ENCODE results near the gene CLSTN3. TPM values are rescaled to one million over a fixed set of nuclear protein-coding genes. Genes with fewer than 3 reads are reported as not detected.
A peak's percentile ranks its signal among the peaks of the same experiment; 100 is the strongest.
"Not testable (repeated sequence)": the region's sequence is repeated elsewhere in the genome, so short reads cannot be mapped to it uniquely, and the experiment has no call there.

CLSTN3 gene
- total RNA-seq, 2 donors from 2014 or later = 36.8 to 57.0 TPM

GRCh38 chr12:7100239-7100638 is 29.9 kb upstream of the CLSTN3 start:
- DNase-seq (ENCODE audit: low spot score in 2 of 2) (no peak), ATAC-seq (no peak)
- Mint-ChIP-seq H3K27ac (no peak overlapping the region), H3K9me3 (no peaks in the 10 kb centered on the region), H3K36me3 (peaks cover 1 to 8% of the 10 kb centered on the region in 2 donors)

DNA sequence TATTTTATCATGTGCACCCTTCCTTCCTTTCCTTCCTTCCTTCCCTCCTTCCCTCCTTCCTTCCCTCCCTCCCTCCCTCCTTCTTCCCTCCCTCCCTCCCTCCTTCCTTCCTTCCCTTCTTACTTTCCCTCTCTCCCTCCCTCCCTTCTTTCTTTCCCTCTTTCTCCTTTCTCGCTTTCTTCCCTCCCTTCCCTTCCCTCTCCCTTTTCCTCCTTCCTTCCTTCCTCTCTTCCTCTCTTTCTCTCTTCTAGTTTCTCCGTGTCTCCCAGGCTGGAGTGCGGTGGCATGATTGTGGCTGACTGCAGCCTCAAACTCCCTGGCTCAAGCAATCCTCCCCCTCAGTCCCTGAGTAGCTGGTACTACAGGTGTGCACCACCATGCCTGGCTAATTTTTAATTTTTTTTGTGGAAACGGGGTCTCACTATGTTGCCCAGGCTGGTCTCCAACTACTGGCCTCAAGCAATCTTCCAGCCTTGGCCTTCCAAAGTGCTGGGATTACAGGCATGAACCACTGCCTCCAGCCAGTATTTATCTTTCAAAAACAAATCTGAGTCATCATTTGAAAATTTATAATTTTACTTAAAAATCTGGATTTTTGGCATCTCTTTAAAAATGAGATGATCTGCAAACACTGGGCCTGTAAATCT is 29.0 kb upstream of the CLSTN3 start:
- peak overlapping the region; percentile 19 to 25 for H3K27ac Mint-ChIP-seq
- H3K9me3 Mint-ChIP-seq = peaks cover 6 to 8% of the 10 kb centered on the region in 2 donors
- peaks cover 10 to 17% of the 10 kb centered on the region in 2 donors for H3K36me3 Mint-ChIP-seq
- ATAC-seq (no peak), DNase-seq (ENCODE audit: low spot score in 2 of 2) (peak in 1 of 2 donors; percentile 14)

GRCh38 chr12:7101694-7102131 is 28.5 kb upstream of the CLSTN3 start:
- peaks cover 10 to 11% of the 10 kb centered on the region in 2 donors for H3K9me3 Mint-ChIP-seq
- ATAC-seq (no peak), DNase-seq (ENCODE audit: low spot score in 2 of 2) (peak in 1 of 2 donors; percentile 28)
- H3K36me3 Mint-ChIP-seq = peaks cover 15 to 22% of the 10 kb centered on the region in 2 donors
- H3K27ac Mint-ChIP-seq = peak overlapping the region; percentile 19 to 25

DNA sequence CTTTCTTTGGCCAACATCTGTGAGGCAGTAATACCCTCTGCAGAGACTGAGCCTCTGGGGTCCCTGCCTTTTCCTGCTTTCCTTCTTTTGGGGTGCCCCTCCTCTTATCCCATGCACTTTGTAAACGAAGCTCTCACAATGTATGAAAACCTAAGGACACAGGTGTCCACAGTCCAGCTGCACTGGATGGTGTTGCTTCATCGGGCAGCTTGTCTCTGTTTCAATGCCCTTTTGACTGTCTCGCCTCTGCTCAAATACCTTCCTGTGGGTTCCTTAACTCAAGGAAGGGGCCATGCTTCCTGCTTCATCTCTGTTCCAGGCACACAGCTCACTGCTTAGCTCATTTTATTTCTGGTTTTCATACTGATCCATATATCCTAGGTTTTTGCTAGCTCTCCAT is 27.6 kb upstream of the CLSTN3 start:
- DNase-seq (ENCODE audit: low spot score in 2 of 2) (peak in 1 of 2 donors; percentile 14), ATAC-seq (no peak)
- peaks cover 10 to 11% of the 10 kb centered on the region in 2 donors for H3K9me3 Mint-ChIP-seq
- H3K36me3 Mint-ChIP-seq = peaks cover 15 to 27% of the 10 kb centered on the region in 2 donors
- H3K27ac Mint-ChIP-seq = peak overlapping the region in 1 of 2 donors; percentile 1

DNA sequence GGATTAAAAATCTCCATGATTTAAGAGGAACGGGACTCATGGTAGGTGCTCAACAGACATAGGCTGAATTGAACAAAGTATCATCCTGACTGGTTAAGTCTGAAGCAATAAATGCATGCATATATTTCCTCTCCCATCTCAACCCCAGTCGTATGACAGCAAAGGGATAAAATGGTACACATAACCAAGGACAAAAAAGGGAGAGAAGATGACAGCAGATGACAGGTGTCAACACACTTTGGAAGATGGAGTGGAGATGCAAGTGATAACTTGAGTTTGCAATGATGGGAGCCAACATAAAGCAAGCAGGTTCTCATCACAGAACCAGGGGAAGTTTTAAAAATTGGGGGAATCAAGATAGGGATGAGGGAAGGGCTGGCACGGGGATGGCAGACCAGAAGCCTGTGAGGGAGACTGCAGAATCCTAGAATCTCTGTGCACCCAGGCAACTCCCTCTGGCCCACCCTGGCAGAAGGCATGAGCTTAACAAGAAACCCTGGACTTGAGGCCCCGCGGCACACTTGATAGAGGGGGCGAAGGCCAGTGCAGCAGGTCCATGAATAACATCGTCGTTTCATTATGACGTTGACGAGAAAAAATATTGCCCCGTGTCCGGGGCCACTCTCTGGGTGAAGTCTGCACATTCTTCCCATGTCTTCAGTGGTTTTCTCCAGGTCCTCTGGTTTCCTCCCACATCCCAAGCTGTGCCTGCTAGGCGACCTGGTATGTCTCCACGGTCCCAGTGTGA is 26.2 kb upstream of the CLSTN3 start:
- peaks cover 15 to 35% of the 10 kb centered on the region in 2 donors for H3K36me3 Mint-ChIP-seq
- H3K9me3 Mint-ChIP-seq = peaks cover 10 to 11% of the 10 kb centered on the region in 2 donors
- peak in 1 of 2 donors; percentile 48 for DNase-seq (ENCODE audit: low spot score in 2 of 2)
- ATAC-seq = no peak
- peak overlapping the region in 1 of 2 donors; percentile 22 for H3K27ac Mint-ChIP-seq

DNA sequence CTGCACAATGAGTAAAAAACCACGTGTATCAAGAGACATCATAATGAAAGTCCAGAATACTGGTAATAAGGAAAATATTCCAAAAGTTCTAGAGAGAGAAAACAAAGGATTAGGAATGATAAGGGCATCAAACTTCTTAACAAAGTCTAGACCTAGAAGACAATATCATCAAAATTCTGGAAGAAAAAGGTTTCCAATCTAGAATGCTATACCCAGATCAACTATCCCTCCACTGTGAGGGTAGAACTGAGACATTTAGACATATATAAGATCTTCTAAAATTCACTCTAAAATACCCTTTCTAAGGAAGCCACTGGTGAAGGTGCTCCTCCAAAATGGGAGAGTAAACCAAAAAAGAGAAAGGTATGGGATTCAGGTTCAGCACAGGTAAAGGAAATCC is 24.1 kb upstream of the CLSTN3 start:
- Mint-ChIP-seq H3K9me3 (peaks cover 10 to 11% of the 10 kb centered on the region in 2 donors), H3K27ac (no peak overlapping the region), H3K36me3 (peaks cover 21 to 35% of the 10 kb centered on the region in 2 donors)
- DNase-seq (ENCODE audit: low spot score in 2 of 2) (no peak), ATAC-seq (no peak)

DNA sequence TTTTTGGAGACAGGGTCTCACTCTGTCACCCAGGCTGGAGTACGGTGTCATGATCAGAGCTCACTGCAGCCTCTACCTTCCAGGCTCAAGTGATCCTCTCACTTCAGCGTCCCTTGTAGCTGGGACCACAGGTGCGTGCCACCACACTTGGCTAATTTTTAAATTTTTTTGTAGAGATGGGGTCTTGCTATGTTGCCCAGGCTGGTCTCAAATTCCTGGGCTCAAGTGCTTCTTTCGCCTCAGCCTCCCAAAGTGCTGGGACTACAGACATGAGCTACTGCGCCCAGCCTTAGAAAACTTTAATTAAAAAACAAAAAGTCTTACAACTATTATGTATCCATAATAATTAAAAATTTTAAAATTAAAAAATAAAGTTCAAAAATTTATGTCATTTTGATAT is 23.0 kb upstream of the CLSTN3 start:
- not testable (repeated sequence) for H3K27ac Mint-ChIP-seq; ATAC-seq; DNase-seq (ENCODE audit: low spot score in 2 of 2)
- peaks cover 10 to 11% of the 10 kb centered on the region in 2 donors for H3K9me3 Mint-ChIP-seq
- H3K36me3 Mint-ChIP-seq = peaks cover 21 to 35% of the 10 kb centered on the region in 2 donors

DNA sequence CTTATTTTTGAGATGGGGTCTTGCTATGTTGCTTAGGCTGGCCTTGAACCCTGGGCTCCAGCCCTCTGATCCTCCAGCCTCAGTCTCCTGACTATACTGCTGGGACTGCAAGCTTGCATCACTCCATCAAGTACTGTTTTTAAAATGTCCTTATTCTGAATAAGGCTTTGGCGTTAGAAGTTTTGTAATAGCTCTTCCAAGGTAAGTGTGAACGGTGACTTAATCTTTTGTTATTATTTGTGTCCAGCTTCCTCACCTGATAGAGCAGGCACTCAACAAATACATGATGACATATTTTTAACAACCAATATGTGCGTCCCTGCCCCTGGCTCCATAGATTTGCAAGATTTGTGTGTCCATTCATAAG is 22.6 kb upstream of the CLSTN3 start:
- ATAC-seq = peak in 1 of 2 donors; percentile 2
- Mint-ChIP-seq H3K9me3 (peaks cover 10 to 11% of the 10 kb centered on the region in 2 donors), H3K27ac (peak overlapping the region; percentile 93 to 96), H3K36me3 (peaks cover 21 to 35% of the 10 kb centered on the region in 2 donors)
- peak in 1 of 2 donors; percentile 11 for DNase-seq (ENCODE audit: low spot score in 2 of 2)

GRCh38 chr12:7108003-7108795 is 22.0 kb upstream of the CLSTN3 start:
- H3K9me3 Mint-ChIP-seq = peaks cover 10 to 11% of the 10 kb centered on the region in 2 donors
- peak; percentile 79 to 80 for DNase-seq (ENCODE audit: low spot score in 2 of 2)
- ATAC-seq = peak; percentile 94 to 95
- peak overlapping the region; percentile 93 to 96 for H3K27ac Mint-ChIP-seq
- peaks cover 21 to 35% of the 10 kb centered on the region in 2 donors for H3K36me3 Mint-ChIP-seq

DNA sequence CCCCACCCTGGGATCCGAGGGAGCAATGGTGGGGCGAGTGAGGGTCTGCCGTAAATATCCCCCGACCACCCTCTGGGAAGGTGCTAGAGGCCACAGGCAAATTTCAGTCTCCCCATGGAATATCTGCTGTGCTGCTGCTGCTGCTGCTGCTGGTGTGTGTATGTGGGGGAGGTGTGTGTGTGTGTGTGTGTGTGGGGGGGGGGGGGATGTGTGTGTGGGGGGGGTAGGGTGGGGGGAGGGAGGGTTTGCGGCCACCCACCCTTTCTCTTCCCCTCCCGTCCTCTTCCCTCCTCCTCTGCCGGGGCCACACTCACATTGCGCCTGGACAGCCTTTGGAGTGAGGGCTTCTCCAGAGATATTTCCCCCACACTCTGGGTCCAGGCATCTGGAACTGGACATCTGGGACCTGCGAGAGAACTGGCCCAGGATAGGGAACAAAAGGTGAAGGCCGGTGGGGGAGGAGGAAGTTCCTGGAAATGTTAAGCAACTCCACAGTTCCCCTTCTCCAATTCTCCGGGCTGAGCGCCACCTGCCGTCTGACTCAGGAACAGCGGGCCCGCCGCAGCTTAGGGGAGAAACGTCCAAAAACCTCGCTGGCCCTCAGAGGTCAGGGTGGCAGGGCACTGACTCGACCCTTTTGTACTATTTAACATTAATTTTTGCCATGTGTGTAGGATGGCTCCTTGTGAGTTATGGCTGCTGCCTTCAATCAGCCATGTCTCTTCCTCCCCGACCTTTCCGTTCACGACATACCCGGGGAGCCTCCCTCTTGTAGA is 21.2 kb upstream of the CLSTN3 start, which contains the start of gene C1RL:
Gene C1RL, minus strand, starts transcription at position 419 of the 776 bp plus-strand sequence. Its CDS starts 34 bp downstream, at position 385.
- peaks cover 28 to 35% of the 10 kb centered on the region in 2 donors for H3K36me3 Mint-ChIP-seq
- ATAC-seq (peak; percentile 45 to 56), DNase-seq (ENCODE audit: low spot score in 2 of 2) (peak; percentile 86 to 94)
- H3K9me3 Mint-ChIP-seq = peaks cover 10 to 11% of the 10 kb centered on the region in 2 donors
- peak within 1 kb of the TSS; percentile 93 to 96 for H3K27ac Mint-ChIP-seq

DNA sequence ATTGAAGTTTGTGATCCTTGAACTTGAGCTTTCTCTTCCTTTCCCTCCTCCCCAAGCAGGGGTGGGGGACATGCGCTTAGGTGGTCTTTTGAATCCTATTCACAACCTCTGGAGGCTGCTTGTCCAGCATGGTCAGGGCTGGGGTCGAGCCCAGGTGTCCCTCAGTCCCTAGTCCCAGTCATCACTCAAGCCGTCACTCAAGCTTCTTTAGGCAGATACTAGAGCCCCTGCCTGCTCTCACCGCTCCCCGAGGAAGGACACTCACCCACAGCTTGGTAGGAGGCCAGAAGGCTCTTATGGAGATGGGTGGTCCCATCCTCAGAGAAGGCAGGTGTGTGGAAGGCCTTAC is 20.6 kb upstream of the CLSTN3 start:
- H3K27ac Mint-ChIP-seq = peak overlapping the region; percentile 22 to 93
- ATAC-seq = no peak
- peaks cover 10 to 11% of the 10 kb centered on the region in 2 donors for H3K9me3 Mint-ChIP-seq
- H3K36me3 Mint-ChIP-seq = peaks cover 31 to 34% of the 10 kb centered on the region in 2 donors
- peak in 1 of 2 donors; percentile 52 for DNase-seq (ENCODE audit: low spot score in 2 of 2)

DNA sequence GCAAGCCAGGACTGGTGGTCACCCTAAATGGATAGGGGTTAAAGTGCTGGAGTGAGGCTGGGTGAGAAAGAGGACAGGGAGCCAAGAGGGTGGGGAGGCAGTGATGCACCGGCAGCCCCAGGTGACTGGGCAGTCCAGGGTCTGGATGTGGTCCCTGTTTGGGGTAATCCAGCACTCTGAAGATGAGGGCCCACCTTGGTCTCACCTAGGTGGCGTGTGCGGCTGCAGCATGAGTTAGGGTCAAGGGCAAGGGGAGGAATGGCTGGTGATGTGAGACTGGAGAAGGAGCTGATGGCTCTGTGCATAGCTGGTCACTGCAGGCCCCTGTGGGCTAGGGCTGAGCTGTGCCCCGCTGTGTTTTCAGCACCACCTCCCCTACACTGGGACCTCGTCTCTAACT is 19.5 kb upstream of the CLSTN3 start:
- H3K9me3 Mint-ChIP-seq = peaks cover 8% of the 10 kb centered on the region in 2 donors
- ATAC-seq = no peak
- no peak for DNase-seq (ENCODE audit: low spot score in 2 of 2)
- H3K36me3 Mint-ChIP-seq = peaks cover 26 to 31% of the 10 kb centered on the region in 2 donors
- H3K27ac Mint-ChIP-seq = no peak overlapping the region

- no peak overlapping the region for H3K27ac Mint-ChIP-seq
- no peak for ATAC-seq
- H3K9me3 Mint-ChIP-seq = no peaks in the 10 kb centered on the region
- peaks cover 17 to 18% of the 10 kb centered on the region in 2 donors for H3K36me3 Mint-ChIP-seq
- peak in 1 of 2 donors; percentile 7 for DNase-seq (ENCODE audit: low spot score in 2 of 2)
Observed at GRCh38 chr12:7112041-7112440, 18.1 kb upstream of the CLSTN3 start.

DNA sequence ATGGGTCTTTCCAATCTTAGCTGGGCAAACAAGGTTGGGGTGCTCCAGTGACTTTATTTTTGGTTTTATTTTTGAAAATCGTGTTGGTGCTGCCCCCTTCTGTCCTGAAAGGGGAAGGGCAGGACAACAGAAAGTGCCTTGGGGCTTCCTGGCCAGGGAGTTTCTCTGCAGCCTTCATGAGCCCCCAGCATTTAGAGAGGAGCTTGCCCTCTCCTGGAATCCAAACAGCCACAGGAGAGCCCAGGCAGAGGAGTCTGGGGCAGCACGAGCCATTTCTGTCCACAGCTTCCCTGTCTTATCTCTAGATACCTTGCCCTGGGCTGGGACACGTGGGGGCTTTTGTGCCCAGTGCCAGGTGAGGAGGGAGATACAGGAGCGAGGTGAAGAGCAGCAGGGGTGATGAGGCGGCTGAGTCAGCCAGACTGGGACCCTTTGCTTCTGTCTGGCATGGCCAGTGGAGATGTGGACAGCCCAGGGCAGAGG is 16.7 kb upstream of the CLSTN3 start:
- H3K9me3 Mint-ChIP-seq = no peaks in the 10 kb centered on the region
- H3K36me3 Mint-ChIP-seq = peaks cover 9 to 17% of the 10 kb centered on the region in 2 donors
- peak; percentile 46 to 54 for DNase-seq (ENCODE audit: low spot score in 2 of 2)
- no peak overlapping the region for H3K27ac Mint-ChIP-seq
- peak in 1 of 2 donors; percentile 12 for ATAC-seq

DNA sequence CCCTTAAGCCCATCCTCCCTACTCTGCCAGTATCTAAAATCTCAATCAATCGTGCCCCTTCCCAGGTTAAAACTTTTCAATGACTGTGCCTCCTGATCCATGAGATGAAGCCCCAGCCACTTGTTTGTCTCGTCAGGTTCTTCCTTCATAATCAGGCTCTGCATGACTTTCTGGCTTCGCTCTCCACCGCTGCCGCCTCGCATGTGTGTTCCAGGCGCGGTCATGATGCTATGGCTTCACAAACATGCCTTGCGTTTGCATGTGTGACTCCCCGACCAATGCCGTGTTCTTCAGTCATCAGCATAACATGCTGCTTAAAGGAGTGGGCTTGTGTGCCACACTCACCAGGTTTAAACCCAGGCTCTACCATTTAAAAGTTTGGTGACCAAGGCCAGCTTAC is 16.2 kb upstream of the CLSTN3 start:
- ATAC-seq (no peak), DNase-seq (ENCODE audit: low spot score in 2 of 2) (peak in 1 of 2 donors; percentile 44)
- Mint-ChIP-seq H3K9me3 (no peaks in the 10 kb centered on the region), H3K27ac (no peak overlapping the region), H3K36me3 (peaks cover 9 to 17% of the 10 kb centered on the region in 2 donors)

GRCh38 chr12:7114851-7115250 is 15.3 kb upstream of the CLSTN3 start:
- H3K36me3 Mint-ChIP-seq = peaks cover 9 to 10% of the 10 kb centered on the region in 2 donors
- no peaks in the 10 kb centered on the region for H3K9me3 Mint-ChIP-seq
- H3K27ac Mint-ChIP-seq = no peak overlapping the region
- no peak for DNase-seq (ENCODE audit: low spot score in 2 of 2)
- ATAC-seq = no peak
